ENCODE data around the gene MAPT. TPM values are rescaled to one million over a fixed set of nuclear protein-coding genes. Genes with fewer than 3 reads are reported as not detected.

MAPT gene
- total RNA-seq, 1 donor from 2014 or later: 6.1 TPM

- H3K4me1 ChIP-seq: peaks cover 22% of the 10 kb centered on the region
Measured at GRCh38 chr17:46047398-46047797, 153.0 kb downstream of the MAPT start.

GRCh38 chr17:46047856-46048255 lies 153.5 kb downstream of the MAPT start:
- Histone ChIP-seq H3K4me1 (peaks cover 22% of the 10 kb centered on the region), H3K9me3 (no peaks in the 10 kb centered on the region), H3K27me3 (no peaks in the 10 kb centered on the region), H3K4me3 (no peak overlapping the region), H3K36me3 (peaks cover 0 to 48% of the 10 kb centered on the region in 2 donors), H3K27ac (no peak overlapping the region)
- no peak for DNase-seq (ENCODE audit: extremely low spot score in 2 of 2)
- intact Hi-C loops (cut with DNase I): loop anchor here (5.0 kb wide), 1 partner anchor 144 kb away; the partner anchor contains the start of gene KANSL1
- TF ChIP-seq CTCF (IDR thresholded peaks at IDR 0.05) (no peak), POLR2A (IDR thresholded peaks at IDR 0.05) (no peak)

More at GRCh38 chr17:46047398-46047797, 153.0 kb downstream of the MAPT start:
- Histone ChIP-seq H3K27ac (peak overlapping the region; percentile 55), H3K9me3 (no peaks in the 10 kb centered on the region), H3K4me3 (no peak overlapping the region), H3K27me3 (no peaks in the 10 kb centered on the region), H3K36me3 (peaks cover 0 to 48% of the 10 kb centered on the region in 2 donors)
- intact Hi-C loops (cut with DNase I): loop anchor here (5.0 kb wide), 1 partner anchor 145 kb away; the partner anchor contains the start of gene KANSL1
- TF ChIP-seq CTCF (IDR thresholded peaks at IDR 0.05) (no peak), POLR2A (IDR thresholded peaks at IDR 0.05) (no peak), POLR2AphosphoS5 (IDR thresholded peaks at IDR 0.05; ENCODE audit: insufficient read depth in 1 of 2, low read depth in 1 of 2) (no peak)
- DNase-seq (ENCODE audit: extremely low spot score in 2 of 2): no peak

- intact Hi-C loops (cut with DNase I): loop anchor here (5.0 kb wide), 1 partner anchor 143 kb away; the partner anchor contains the start of gene KANSL1
- no peak for DNase-seq (ENCODE audit: extremely low spot score in 2 of 2)
Measured at GRCh38 chr17:46049656-46050055, 155.3 kb downstream of the MAPT start.

GRCh38 chr17:46053911-46054534 lies 159.7 kb downstream of the MAPT start:
- Histone ChIP-seq H3K27me3 (no peaks in the 10 kb centered on the region), H3K36me3 (peaks cover 0 to 19% of the 10 kb centered on the region in 2 donors), H3K4me1 (peaks cover 9% of the 10 kb centered on the region), H3K27ac (peak overlapping the region; percentile 18), H3K9me3 (no peaks in the 10 kb centered on the region), H3K4me3 (no peak overlapping the region)
- intact Hi-C loops (cut with DNase I): no loop called here
- TF ChIP-seq CTCF (IDR thresholded peaks at IDR 0.05) (no peak), POLR2A (IDR thresholded peaks at IDR 0.05) (no peak), POLR2AphosphoS5 (IDR thresholded peaks at IDR 0.05; ENCODE audit: insufficient read depth in 1 of 2, low read depth in 1 of 2) (no peak)
- DNase-seq (ENCODE audit: extremely low spot score in 2 of 2): no peak

More at GRCh38 chr17:46049656-46050055, 155.3 kb downstream of the MAPT start:
- TF ChIP-seq POLR2A (IDR thresholded peaks at IDR 0.05) (no peak), POLR2AphosphoS5 (IDR thresholded peaks at IDR 0.05; ENCODE audit: insufficient read depth in 1 of 2, low read depth in 1 of 2) (no peak), CTCF (IDR thresholded peaks at IDR 0.05) (no peak)
- no peaks in the 10 kb centered on the region for H3K9me3 ChIP-seq
- H3K4me3 ChIP-seq: no peak overlapping the region
- H3K36me3 ChIP-seq: peaks cover 0 to 48% of the 10 kb centered on the region in 2 donors
- peaks cover 13% of the 10 kb centered on the region for H3K4me1 ChIP-seq
- no peak overlapping the region for H3K27ac ChIP-seq
- H3K27me3 ChIP-seq: no peaks in the 10 kb centered on the region

- no peaks in the 10 kb centered on the region for H3K27me3 ChIP-seq
- peaks cover 9% of the 10 kb centered on the region for H3K4me1 ChIP-seq
- intact Hi-C loops (cut with DNase I): no loop called here
- peak overlapping the region; percentile 23 for H3K27ac ChIP-seq
- peaks cover 0 to 15% of the 10 kb centered on the region in 2 donors for H3K36me3 ChIP-seq
- DNase-seq (ENCODE audit: extremely low spot score in 2 of 2): no peak
- H3K4me3 ChIP-seq: no peak overlapping the region
- H3K9me3 ChIP-seq: no peaks in the 10 kb centered on the region
- no peak for TF ChIP-seq POLR2A (IDR thresholded peaks at IDR 0.05)
- TF ChIP-seq CTCF (IDR thresholded peaks at IDR 0.05): no peak
Measured at GRCh38 chr17:46056800-46057304, 162.5 kb downstream of the MAPT start.
